GM12874 (cell line): ENCODE data around the gene EFCAB14.

ENCODE experiments used
- TF ChIP-seq, protein P1 (sequence below): IDR thresholded peaks from 2 replicates; pipeline ENCODE4 v1.5.1; 2011; ENCODE audit warnings: low read depth, mild to moderate bottlenecking, control low read depth, low read length, moderate library complexity; ENCODE audit not compliant: insufficient read depth

Gene EFCAB14

GRCh38 chr1:46676531-46676930, 42.4 kb downstream of the EFCAB14 start:
- TF ChIP-seq, protein P1, sequence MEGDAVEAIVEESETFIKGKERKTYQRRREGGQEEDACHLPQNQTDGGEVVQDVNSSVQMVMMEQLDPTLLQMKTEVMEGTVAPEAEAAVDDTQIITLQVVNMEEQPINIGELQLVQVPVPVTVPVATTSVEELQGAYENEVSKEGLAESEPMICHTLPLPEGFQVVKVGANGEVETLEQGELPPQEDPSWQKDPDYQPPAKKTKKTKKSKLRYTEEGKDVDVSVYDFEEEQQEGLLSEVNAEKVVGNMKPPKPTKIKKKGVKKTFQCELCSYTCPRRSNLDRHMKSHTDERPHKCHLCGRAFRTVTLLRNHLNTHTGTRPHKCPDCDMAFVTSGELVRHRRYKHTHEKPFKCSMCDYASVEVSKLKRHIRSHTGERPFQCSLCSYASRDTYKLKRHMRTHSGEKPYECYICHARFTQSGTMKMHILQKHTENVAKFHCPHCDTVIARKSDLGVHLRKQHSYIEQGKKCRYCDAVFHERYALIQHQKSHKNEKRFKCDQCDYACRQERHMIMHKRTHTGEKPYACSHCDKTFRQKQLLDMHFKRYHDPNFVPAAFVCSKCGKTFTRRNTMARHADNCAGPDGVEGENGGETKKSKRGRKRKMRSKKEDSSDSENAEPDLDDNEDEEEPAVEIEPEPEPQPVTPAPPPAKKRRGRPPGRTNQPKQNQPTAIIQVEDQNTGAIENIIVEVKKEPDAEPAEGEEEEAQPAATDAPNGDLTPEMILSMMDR: no peak

GRCh38 chr1:46675549-46676314, 43.2 kb downstream of the EFCAB14 start:
- TF ChIP-seq, protein P1: no peak

- TF ChIP-seq, protein P1: no peak
Measured at GRCh38 chr1:46673749-46674182, 45.1 kb downstream of the EFCAB14 start.

GRCh38 chr1:46672696-46673095, 46.2 kb downstream of the EFCAB14 start:
- TF ChIP-seq, protein P1: no peak

DNA sequence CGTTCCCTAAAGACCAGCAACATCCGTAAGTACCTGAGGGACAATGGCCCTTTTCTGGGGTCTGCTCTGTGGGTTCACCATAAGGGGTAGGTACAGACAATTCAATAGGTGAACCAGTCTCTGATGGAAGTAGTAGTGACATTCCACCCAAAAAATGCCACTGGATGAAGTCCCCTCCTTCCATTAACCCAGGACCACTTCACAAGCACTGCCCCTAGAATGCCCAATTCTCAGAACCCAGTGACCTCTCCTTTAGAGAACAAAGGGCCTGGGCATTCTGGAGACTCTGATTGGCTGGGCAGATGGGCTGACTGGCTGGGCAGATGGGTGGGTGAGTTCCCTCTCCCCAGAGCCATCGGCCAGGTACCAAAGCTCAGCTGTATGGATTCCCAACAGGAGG, 47.4 kb downstream of the EFCAB14 start, which contains the start of gene TEX38:
TSS of gene TEX38 (plus strand) at position 301 of the 400 bp plus-strand sequence. CDS start at position 382, 81 bp downstream.
- TF ChIP-seq, protein P1: no peak

GRCh38 chr1:46670134-46670533, 48.8 kb downstream of the EFCAB14 start:
- TF ChIP-seq, protein P1: no peak

DNA sequence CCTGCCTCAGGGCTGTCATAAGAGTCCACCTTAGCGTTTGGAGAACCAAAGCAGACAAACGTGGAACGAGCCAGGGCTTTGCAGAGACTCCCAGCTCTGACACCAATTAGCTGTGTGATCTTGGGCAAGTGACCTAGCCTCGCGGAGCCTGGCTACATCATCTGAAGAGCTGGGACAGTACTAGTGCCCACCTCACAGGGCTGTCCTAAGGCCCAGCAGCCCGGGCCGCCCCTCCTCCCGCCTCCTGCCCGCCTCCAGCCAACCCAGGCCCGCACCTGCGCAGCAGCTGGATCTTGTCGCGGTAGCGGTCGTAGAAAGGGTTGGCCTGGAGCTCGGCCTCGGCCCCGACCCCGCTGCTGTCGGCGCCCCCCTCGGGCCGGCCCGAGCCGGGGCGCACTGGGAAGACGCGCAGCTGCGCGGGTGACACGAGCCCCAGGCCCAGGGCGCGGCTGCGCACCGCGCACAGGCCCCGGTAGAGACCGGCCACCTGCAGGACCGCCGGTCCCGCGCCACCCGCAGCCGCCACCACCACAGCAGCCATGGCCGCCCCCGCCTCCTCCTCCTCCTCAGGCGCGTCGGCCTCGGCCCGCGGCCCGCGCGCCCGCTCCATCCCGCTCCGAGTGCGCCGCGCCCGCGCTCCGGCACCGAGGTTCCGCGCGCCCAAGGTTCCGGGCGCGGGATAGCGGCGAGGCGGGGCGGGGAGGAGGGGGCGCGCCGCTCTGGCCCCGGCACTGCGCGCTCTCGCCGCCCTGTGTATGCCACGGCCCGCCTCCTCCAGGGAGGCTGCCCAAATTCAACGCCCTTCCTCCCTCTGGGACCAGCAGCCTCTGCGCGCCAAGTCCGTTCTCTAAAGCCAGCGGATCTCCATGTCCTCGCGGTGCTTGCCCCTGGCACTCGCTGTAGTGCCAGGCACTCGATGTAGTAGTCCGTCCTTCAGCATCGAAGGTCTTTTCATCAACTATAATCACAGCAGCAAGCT, 50.8 kb downstream of the EFCAB14 start, which contains the start of gene ATPAF1:
TSS of gene ATPAF1 (minus strand) at position 583 of the 979 bp plus-strand sequence. CDS start at position 541, 42 bp downstream.
- TF ChIP-seq, protein P1: no peak
